GM19395 (cell line): ENCODE measurements around the gene PKNOX2.

Experiments
- ATAC-seq: cut with Tn5 transposase; IDR thresholded peaks from one replicate; pipeline ENCODE4 v1.9.1; 2021; ENCODE audit warnings: mild to moderate bottlenecking, moderate library complexity; ENCODE audit not compliant: unreplicated experiment

PKNOX2 gene

GRCh38 chr11:125351033-125351867 is 186.7 kb downstream of the PKNOX2 start:
- no peak for ATAC-seq

- ATAC-seq: no peak
Observed at GRCh38 chr11:125351868-125352250, 187.3 kb downstream of the PKNOX2 start.

- ATAC-seq: no peak
Observed at GRCh38 chr11:125356797-125357196, 192.2 kb downstream of the PKNOX2 start.

GRCh38 chr11:125357551-125357950 is 193.0 kb downstream of the PKNOX2 start:
- no peak for ATAC-seq

GRCh38 chr11:125358254-125358840 is 193.8 kb downstream of the PKNOX2 start:
- ATAC-seq: no peak

- no peak for ATAC-seq
Observed at GRCh38 chr11:125359130-125359529, 194.6 kb downstream of the PKNOX2 start.

GRCh38 chr11:125360066-125360465 is 195.5 kb downstream of the PKNOX2 start:
- no peak for ATAC-seq

- no peak for ATAC-seq
Observed at GRCh38 chr11:125364121-125364826, 199.7 kb downstream of the PKNOX2 start.

- ATAC-seq: no peak
Observed at GRCh38 chr11:125365196-125365931, 200.8 kb downstream of the PKNOX2 start.

GRCh38 chr11:125367710-125368109 is 203.2 kb downstream of the PKNOX2 start:
- ATAC-seq: no peak

- no peak for ATAC-seq
Observed at GRCh38 chr11:125368757-125369156, 204.2 kb downstream of the PKNOX2 start.

- no peak for ATAC-seq
Observed at GRCh38 chr11:125369808-125370207, 205.3 kb downstream of the PKNOX2 start.

GRCh38 chr11:125370561-125371389 is 206.2 kb downstream of the PKNOX2 start:
- ATAC-seq: no peak

- ATAC-seq: no peak
Observed at GRCh38 chr11:125371431-125371935, 206.9 kb downstream of the PKNOX2 start.

GRCh38 chr11:125372088-125372487 is 207.5 kb downstream of the PKNOX2 start:
- no peak for ATAC-seq

- ATAC-seq: no peak
Observed at GRCh38 chr11:125372911-125373310, 208.4 kb downstream of the PKNOX2 start.

GRCh38 chr11:125373426-125374391 is 209.2 kb downstream of the PKNOX2 start:
- ATAC-seq: no peak

GRCh38 chr11:125374398-125374797 is 209.8 kb downstream of the PKNOX2 start:
- ATAC-seq: no peak

GRCh38 chr11:125375146-125375545 is 210.6 kb downstream of the PKNOX2 start:
- no peak for ATAC-seq
